ACC112 (cell line): ENCODE measurements around the gene IRAK3.
A peak's percentile ranks its signal among the peaks of the same experiment; 100 is the strongest.
"Not testable (repeated sequence)": the region's sequence is repeated elsewhere in the genome, so short reads cannot be mapped to it uniquely, and the experiment has no call there.

ENCODE experiments used
- H2AFZ ChIP-seq: fragments of 200-600 bp; sonication (generic); one replicate; pipeline ENCODE4 v1.6.0; 2017; ENCODE audit warnings: antibody characterized with exemption, low read length; ENCODE audit not compliant: unreplicated experiment
- H3K27ac ChIP-seq: fragments of 200-600 bp; sonication (generic); 2 replicates; pipeline ENCODE4 v1.5.1; 2014; ENCODE audit warnings: low read depth, mild to moderate bottlenecking, antibody characterized with exemption, low read length, moderate library complexity
- H3K27me3 ChIP-seq: fragments of 200-600 bp; sonication (generic); 2 replicates; pipeline ENCODE4 v1.6.1; 2014; ENCODE audit warnings: mild to moderate bottlenecking, antibody characterized with exemption, low read length, moderate library complexity, mixed read lengths; ENCODE audit not compliant: insufficient read depth
- H3K36me3 ChIP-seq: fragments of 200-600 bp; sonication (generic); 2 replicates; pipeline ENCODE4 v1.6.1; 2016; ENCODE audit warnings: mild to moderate bottlenecking, antibody characterized with exemption, low read length, moderate library complexity, mixed read lengths; ENCODE audit not compliant: insufficient read depth
- H3K4me1 ChIP-seq: fragments of 200-600 bp; sonication (generic); one replicate; pipeline ENCODE4 v1.6.1; 2016; ENCODE audit warnings: low read length, mixed read lengths; ENCODE audit not compliant: insufficient read depth, unreplicated experiment, control insufficient read depth
- H3K4me3 ChIP-seq: fragments of 200-600 bp; sonication (generic); 2 replicates; pipeline ENCODE4 v1.5.1; 2014; ENCODE audit warnings: mild to moderate bottlenecking, low read depth, low read length
- H3K79me2 ChIP-seq: fragments of 200-600 bp; sonication (generic); one replicate; pipeline ENCODE4 v1.6.0; 2016; ENCODE audit warnings: low read length; ENCODE audit not compliant: control insufficient read depth, unreplicated experiment, insufficient read depth

IRAK3 gene

GRCh38 chr12:66303316-66303804, 114.3 kb downstream of the IRAK3 start:
- H2AFZ ChIP-seq, H3K79me2 ChIP-seq, H3K36me3 ChIP-seq, H3K4me1 ChIP-seq, H3K27ac ChIP-seq: not testable (repeated sequence)
- Histone ChIP-seq H3K4me3 (peak overlapping the region; percentile 86), H3K27me3 (peaks cover 22% of the 10 kb centered on the region)
